CMK (cell line): ENCODE measurements around the gene BBS1.
A peak's percentile ranks its signal among the peaks of the same experiment; 100 is the strongest.
"Not testable (repeated sequence)": the region's sequence is repeated elsewhere in the genome, so short reads cannot be mapped to it uniquely, and the experiment has no call there.

Experiments
- DNase-seq: peaks from one replicate; pipeline ENCODE4 v3.0.0-alpha.2; 2010; ENCODE audit warnings: low read depth

Gene BBS1

DNA sequence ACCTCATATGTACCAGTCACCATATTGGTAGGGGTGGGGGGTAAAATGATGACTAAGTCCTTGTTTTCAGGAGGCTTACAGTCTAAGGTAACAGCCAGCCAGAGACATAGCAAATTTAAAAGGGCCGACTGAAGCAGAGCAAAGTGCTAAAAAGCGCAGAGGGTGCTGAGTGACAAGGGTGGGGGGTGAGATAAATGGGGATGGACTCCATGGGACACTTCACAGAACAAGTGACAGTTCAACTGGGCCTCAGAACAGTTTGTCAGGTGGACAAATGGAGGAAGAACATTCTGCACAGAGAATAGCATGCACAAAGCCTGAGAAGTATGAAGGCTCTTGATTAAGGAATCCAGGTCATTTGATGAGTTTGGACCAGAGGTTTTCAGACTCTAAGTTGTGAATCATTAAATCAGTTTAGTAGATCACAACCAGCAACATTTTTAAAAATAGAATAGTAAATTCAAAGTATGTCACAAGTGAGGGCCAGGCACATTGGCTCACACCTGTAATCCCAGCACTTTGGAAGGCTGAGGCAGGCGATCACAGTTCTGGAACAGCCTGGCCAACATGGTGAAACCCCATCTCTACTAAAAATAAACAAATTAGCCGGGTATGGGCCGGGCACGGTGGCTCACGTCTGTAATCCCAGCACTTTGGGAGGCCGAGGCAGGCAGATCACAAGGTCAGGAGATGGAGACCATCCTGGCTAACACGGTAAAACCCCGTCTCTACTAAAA lies 14.0 kb downstream of the BBS1 start:
- no peak for DNase-seq

DNA sequence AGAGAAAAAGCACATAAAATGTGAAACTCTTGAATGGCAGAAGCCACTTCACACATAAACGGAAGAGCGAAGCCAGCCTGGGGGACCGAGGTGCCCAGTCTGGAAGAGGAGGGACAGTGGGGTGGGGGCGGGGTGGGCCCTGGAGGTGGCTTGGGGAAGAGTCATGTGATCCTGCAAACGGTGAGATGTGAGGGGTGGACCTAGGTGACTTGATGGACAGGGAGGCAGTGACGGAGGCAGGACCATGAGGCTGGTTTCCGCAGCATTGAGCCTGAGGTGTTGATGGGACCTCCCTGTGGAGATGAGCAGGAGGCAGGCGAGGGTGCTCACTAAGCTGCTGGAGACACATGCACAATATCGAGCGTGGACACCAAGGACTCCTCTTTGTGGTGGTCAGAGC lies 18.6 kb downstream of the BBS1 start:
- no peak for DNase-seq

DNA sequence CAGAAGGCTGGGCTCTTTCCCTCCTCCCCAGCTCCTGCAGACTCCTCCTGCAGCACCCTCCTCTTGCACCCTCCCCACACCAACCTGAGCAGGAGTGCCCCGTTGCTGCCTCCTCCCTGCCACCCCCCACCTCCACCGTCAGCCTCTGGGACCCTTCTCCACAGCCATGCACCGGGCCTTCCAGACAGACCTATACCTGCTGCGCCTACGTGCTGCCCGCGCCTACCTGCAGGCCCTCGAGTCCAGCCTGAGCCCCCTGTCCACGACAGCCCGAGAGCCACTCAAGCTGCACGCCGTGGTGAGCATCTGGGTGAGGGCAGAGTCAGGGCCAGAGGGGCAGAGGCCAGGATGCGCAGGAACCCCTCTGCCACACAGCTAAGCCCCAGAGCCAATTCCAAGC lies 19.2 kb downstream of the BBS1 start:
- no peak for DNase-seq

- no peak for DNase-seq
Observed at GRCh38 chr11:66530927-66531709, 20.7 kb downstream of the BBS1 start.

DNA sequence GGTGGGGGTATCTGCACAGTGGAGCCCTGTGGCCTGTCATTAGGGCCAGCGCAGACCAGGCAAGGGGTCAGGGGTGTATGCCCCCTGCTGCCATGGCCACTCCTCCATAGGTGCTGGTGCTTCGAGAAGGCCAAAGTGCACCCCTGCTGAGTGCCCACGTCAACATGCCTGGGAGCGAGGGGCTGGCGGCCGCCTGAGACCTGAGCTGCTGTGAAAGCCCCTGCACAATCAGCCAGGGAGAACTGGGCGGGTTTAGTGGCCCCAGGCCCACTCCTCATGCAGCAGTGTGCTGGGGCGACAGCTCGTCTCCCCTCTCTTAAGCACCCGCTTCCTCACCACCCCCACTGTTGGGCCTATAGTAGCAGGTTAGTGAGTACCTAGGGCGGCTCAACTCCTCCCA lies 21.4 kb downstream of the BBS1 start:
- no peak for DNase-seq

DNA sequence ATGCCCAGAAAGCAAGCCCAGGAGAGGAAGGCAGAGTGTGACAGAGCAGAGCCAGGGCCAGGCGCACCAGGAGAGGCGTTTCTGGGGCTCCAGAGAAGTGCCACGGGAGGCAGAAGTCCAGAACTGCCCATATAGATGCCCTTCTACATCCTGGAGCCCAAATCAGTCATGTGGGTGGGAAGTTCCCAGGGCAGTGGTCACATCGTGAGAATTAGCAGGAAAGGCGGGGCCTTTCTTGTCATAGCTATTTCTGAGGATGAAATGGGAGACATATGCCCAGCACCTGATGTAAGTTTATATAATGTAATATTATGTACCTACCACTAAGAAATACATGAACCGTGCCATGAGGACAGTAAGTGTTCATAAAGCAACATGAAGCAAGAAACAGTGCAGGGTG lies 22.3 kb downstream of the BBS1 start:
- no peak for DNase-seq

GRCh38 chr11:66539170-66539869 lies 28.9 kb downstream of the BBS1 start:
- DNase-seq, result no peak

DNA sequence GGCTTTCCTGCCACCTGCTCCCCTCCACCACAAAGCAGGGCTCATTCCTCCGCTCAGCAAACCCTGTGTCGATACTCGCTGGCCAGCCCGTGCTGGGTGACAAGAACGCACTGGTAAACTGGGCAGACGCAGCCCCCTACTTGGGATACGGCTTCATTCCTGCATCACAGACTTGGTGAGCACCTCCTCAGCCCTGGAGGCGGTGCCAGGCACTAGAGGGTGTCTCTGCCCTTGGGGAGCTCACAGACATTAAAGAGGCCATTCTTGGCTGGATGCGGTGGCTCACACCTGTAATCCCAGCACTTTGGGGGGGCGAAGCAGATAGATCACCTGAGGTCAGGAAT lies 29.4 kb downstream of the BBS1 start:
- DNase-seq, result no peak

GRCh38 chr11:66540598-66540997 lies 30.2 kb downstream of the BBS1 start:
- DNase-seq, result not testable (repeated sequence)

- DNase-seq, result no peak
Observed at GRCh38 chr11:66541892-66542291, 31.5 kb downstream of the BBS1 start.

DNA sequence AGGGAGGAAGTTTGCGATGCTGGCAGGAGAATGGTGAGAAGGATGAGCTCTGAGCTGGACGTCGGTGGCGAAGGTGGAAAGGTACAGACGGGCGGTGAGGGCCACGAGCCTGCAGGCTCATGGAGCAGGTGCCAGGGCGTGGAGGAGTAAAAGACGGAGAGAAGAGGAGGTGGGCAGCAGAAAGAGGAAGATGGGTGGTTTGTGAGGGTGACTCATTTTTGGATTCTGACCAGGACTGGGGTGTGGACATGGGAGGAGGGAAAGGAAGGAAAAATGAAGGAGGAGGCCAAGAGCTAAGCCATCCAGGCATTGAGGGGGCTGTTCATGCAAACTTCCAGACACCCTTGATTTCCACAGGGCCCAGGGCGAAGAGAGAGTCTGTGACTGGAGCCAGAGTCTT lies 31.9 kb downstream of the BBS1 start:
- DNase-seq, result no peak

- no peak for DNase-seq
Observed at GRCh38 chr11:66543263-66544107, 33.0 kb downstream of the BBS1 start.

DNA sequence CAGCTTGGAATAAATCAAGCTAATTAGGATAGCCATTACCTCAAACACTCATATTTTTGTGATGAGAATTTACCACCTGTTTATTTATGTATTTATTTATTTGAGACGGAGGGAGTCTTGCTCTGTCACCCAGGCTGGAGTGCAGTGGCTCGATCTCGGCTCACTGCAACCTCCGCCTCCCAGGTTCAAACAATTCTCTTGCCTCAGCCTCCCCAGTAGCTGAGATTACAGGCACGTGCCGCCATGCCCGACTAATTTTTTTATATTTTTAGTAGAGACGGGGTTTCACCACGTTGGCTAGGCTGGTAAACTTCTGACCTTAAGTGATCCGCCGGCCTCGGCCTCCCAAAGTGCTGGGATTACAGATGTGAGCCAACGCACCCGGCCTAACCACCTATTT lies 34.5 kb downstream of the BBS1 start:
- DNase-seq, result not testable (repeated sequence)

GRCh38 chr11:66545701-66546367 lies 35.4 kb downstream of the BBS1 start, which contains the start of gene ZDHHC24:
TSS of gene ZDHHC24 (minus strand) at chr11:66546048. CDS start at chr11:66546003, 45 bp downstream.
- peak; percentile 94 for DNase-seq

DNA sequence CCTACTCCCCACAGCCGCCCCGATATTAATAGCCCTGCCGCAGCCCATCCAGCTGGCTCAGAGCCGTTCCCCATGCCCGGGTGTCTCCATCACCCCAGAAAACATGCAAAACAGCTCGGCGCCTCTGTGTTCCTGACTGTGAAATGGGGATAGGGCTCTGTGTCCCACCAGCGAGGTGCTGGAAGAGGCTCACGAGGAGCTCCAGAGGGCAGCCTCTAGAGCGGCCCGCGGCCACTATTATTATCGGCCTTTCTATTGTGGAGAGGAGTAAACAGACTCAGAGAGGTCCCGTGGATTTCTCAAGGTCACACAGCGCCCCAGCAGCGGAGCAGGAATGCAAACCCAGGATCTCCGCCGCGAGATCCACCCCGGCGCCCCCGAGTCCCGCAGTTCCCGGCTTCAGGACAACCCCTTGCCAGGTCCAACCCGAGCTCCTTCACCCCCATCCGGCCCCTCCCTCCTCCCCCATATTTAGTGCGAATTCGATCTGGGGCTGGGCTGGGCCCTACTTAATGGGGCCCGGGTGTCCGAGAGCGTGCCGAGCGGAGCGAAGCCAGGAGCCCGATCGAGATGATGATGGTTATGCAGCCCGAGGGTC lies 36.0 kb downstream of the BBS1 start, which contains the start of gene ACTN3:
TSS of gene ACTN3 (plus strand) at position 536 of the 598 bp plus-strand sequence. CDS start at position 571, 35 bp downstream.
- no peak for DNase-seq

DNA sequence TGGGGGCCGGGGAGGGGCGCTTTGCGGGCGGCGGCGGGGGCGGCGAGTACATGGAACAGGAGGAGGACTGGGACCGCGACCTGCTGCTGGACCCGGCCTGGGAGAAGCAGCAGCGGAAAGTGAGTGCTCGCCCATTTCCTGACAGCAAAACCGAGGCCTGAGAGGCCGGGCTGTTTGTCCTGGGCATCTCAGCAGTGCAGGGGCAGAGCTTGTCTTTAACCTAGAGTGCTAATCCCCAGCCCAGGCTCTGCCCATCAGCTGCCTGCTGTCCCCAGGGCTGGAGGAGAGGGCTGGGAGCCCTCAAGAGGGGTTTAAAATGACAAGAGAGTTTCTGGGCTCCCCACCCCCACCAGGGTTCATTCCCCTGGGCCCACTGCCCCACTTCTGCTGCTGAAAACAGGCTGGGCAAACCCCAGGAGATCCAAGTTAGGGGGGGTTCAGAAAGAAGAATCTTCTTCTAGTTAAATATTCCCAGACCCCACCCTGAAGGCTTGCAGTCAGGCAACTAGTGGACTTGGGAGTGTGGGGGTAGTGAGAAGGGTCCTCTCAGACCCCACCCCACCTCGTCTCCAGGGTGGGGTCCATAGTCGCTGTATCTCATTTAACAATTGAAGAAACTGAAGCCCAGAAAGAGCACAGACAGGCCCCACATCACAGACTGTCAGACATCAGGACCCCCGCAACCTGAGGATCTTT lies 36.7 kb downstream of the BBS1 start:
- no peak for DNase-seq

DNA sequence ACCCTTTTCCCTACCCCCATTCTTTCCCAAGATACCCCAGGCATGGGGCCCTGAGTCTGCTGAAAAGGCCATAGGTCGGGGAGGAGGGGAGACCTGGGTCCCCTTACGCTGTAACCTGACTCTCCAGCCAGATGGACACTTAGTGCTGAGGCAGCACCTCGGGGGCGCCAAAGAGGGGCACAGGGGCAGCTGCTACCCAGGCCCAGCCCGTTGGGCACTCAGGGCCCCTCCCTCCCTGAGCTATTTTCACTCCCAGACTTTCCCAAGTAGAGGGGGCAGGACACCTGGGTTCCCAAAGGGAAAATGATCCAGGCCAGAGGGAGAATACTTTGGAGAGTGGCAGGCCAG lies 37.2 kb downstream of the BBS1 start:
- DNase-seq, result no peak

GRCh38 chr11:66548041-66548440 lies 37.6 kb downstream of the BBS1 start:
- DNase-seq, result no peak

DNA sequence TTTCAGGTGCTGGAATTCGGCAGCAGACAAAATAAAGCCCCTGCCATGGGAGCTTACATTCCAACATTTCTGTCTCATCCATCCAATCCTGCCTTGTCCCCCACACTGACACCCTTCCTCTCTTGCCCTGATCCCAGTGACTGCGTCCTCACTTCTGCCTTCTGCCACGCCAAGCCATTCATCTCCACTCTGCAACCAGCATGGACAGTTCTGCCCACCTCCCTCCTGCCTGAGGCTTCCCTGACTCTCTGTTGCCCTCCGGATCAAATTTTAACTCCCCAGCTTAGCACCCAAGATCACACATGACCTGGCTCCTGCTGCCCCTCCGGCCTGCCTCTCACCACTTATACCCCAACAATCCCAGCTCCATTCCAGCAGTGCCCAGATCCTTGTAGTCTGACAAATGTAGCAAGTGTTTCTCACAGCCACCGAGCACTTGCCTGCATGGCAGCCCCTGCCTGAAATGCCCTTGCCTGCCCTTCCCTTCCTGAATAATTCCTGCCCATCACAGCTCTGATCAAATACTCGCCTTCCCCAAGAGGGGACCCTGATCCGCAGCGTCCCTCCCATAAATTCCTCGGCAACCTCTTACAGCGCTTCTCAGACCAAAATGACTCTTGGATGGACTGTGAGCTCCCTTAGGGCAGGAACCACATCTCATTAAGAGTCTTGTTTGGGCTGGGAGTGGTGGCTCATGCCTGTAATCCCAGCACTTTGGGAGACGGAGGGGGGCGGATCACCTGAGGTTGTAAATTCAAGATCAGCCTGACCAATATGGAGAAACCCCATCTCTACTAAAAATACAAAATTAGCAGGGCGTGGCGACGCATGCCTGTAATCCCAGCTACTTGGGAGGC lies 38.6 kb downstream of the BBS1 start:
- no peak for DNase-seq
